LNCaP clone FGC (cell line): Measurements from ENCODE around the gene DEFB114.

Experiments
- DNase-seq: peaks from one replicate; pipeline ENCODE4 v3.0.0-alpha.2; 2011; ENCODE audit warnings: low read depth
- H3K4me3 ChIP-seq: 2 replicates; pipeline ENCODE4 v1.5.1; 2011; ENCODE audit warnings: mild to moderate bottlenecking, low read depth, low read length, control low read depth
- CTCF ChIP-seq: IDR thresholded peaks from 2 replicates; pipeline ENCODE4 v1.5.1; 2012; ENCODE audit warnings: mild to moderate bottlenecking; ENCODE audit not compliant: control insufficient read depth, insufficient read depth; ENCODE audit errors: extremely low read depth

DEFB114 gene

GRCh38 chr6:49912196-49912595 lies 51.8 kb downstream of the DEFB114 start:
- no peak for TF ChIP-seq CTCF
- DNase-seq = no peak
- H3K4me3 ChIP-seq = no peak overlapping the region

GRCh38 chr6:49911252-49911651 lies 52.7 kb downstream of the DEFB114 start:
- no peak for TF ChIP-seq CTCF
- H3K4me3 ChIP-seq = no peak overlapping the region
- DNase-seq = no peak
